AML-193 (cell line): ENCODE data around the gene SNAPC4.
"Not testable (repeated sequence)": the region's sequence is repeated elsewhere in the genome, so short reads cannot be mapped to it uniquely, and the experiment has no call there.

Experiments used
- DNase-seq, 2 experiments: peaks; one replicate each; lab custom pipeline; 2025; lab: John Stamatoyannopoulos, UW

SNAPC4 gene

GRCh38 chr9:136410500-136411287, 10.7 kb upstream of the SNAPC4 start, which contains the start of the genes ENTR1 and PMPCA:
ENTR1 (minus strand) TSS chr9:136410614; CDS start chr9:136410397, 217 bp downstream.
PMPCA (plus strand) TSS chr9:136410658; CDS start chr9:136410669, 11 bp downstream.
- DNase-seq = peak; percentile 68

GRCh38 chr9:136409557-136410455, 9.8 kb upstream of the SNAPC4 start:
- DNase-seq = peak; percentile 6 to 13

- no peak for DNase-seq
Measured at GRCh38 chr9:136407911-136408310, 7.9 kb upstream of the SNAPC4 start.

- not testable (repeated sequence) for DNase-seq
Measured at GRCh38 chr9:136407061-136407460, 7.1 kb upstream of the SNAPC4 start.

- not testable (repeated sequence) for DNase-seq
Measured at GRCh38 chr9:136405904-136406303, 5.9 kb upstream of the SNAPC4 start.

GRCh38 chr9:136405481-136405880, 5.5 kb upstream of the SNAPC4 start:
- DNase-seq = no peak

- no peak for DNase-seq
Measured at GRCh38 chr9:136404801-136405136, 4.8 kb upstream of the SNAPC4 start.

GRCh38 chr9:136403915-136404800, 4.2 kb upstream of the SNAPC4 start:
- no peak for DNase-seq

- no peak for DNase-seq
Measured at GRCh38 chr9:136403538-136403914, 3.6 kb upstream of the SNAPC4 start.

GRCh38 chr9:136402067-136402466, 2.1 kb upstream of the SNAPC4 start:
- DNase-seq = no peak

- DNase-seq = no peak
Measured at GRCh38 chr9:136401173-136401922, 1.4 kb upstream of the SNAPC4 start.

- DNase-seq = peak in 1 of 2 experiments; percentile 8
Measured at GRCh38 chr9:136399176-136400037, 563 bp downstream of the SNAPC4 start.

- no peak for DNase-seq
Measured at GRCh38 chr9:136398286-136398685, 1.7 kb downstream of the SNAPC4 start.

GRCh38 chr9:136397643-136398042, 2.3 kb downstream of the SNAPC4 start:
- DNase-seq = no peak

- no peak for DNase-seq
Measured at GRCh38 chr9:136396219-136396515, 3.8 kb downstream of the SNAPC4 start.

- no peak for DNase-seq
Measured at GRCh38 chr9:136395345-136396218, 4.4 kb downstream of the SNAPC4 start.

- DNase-seq = no peak
Measured at GRCh38 chr9:136395020-136395340, 5.0 kb downstream of the SNAPC4 start.

GRCh38 chr9:136394312-136395019, 5.5 kb downstream of the SNAPC4 start:
- no peak for DNase-seq

GRCh38 chr9:136393531-136393930, 6.4 kb downstream of the SNAPC4 start:
- no peak for DNase-seq
